GM23338 (cell line): Measurements from ENCODE around the gene SSTR3. TPM values are rescaled to one million over a fixed set of nuclear protein-coding genes. Genes with fewer than 3 reads are reported as not detected.

Experiments used
- ATAC-seq: fragments of 200-7000 bp; cut with Tn5 transposase; 3 replicates; pipeline ENCODE4 v1.9.1; 2020
- DNase-seq: peaks from one replicate; pipeline ENCODE4 v3.0.0-alpha.2; 2015; ENCODE audit warnings: low spot score
- H2AFZ ChIP-seq: fragments of 200-600 bp; sonication (generic); 2 replicates; pipeline ENCODE4 v1.8.0; 2016; ENCODE audit warnings: antibody characterized with exemption, mild to moderate bottlenecking, moderate library complexity
- H3F3A ChIP-seq: fragments of 200-600 bp; sonication (generic); replicated peaks from 2 replicates; pipeline ENCODE4 v1.8.0; 2017; ENCODE audit warnings: antibody characterized with exemption, mixed run types, low read depth
- H3K27ac ChIP-seq: fragments of 200-600 bp; sonication (generic); 2 replicates; pipeline ENCODE4 v1.6.1; 2016; ENCODE audit warnings: low read depth
- H3K27me3 ChIP-seq: fragments of 200-600 bp; sonication (generic); 2 replicates; pipeline ENCODE4 v1.8.0; 2016; ENCODE audit warnings: mild to moderate bottlenecking, mixed run types, moderate library complexity; ENCODE audit not compliant: insufficient read depth
- H3K36me3 ChIP-seq: fragments of 200-600 bp; sonication (generic); 2 replicates; pipeline ENCODE4 v1.8.0; 2016; ENCODE audit warnings: mild to moderate bottlenecking; ENCODE audit not compliant: insufficient read depth
- H3K4me1 ChIP-seq: fragments of 200-600 bp; sonication (generic); 2 replicates; pipeline ENCODE4 v1.8.0; 2016; ENCODE audit warnings: mild to moderate bottlenecking, moderate library complexity; ENCODE audit not compliant: insufficient read depth
- H3K4me2 ChIP-seq: fragments of 200-600 bp; sonication (generic); 2 replicates; pipeline ENCODE4 v1.7.1; 2017; ENCODE audit warnings: mixed run types
- H3K4me3 ChIP-seq: fragments of 200-600 bp; sonication (generic); 2 replicates; pipeline ENCODE4 v1.6.1; 2016; ENCODE audit warnings: mixed run types
- H3K79me2 ChIP-seq: fragments of 200-600 bp; sonication (generic); replicated peaks from 2 replicates; pipeline ENCODE4 v1.8.0; 2017; ENCODE audit warnings: mild to moderate bottlenecking; ENCODE audit not compliant: insufficient read depth
- H3K9me2 ChIP-seq: fragments of 200-600 bp; sonication (generic); 2 replicates; pipeline ENCODE4 v1.8.0; 2017; ENCODE audit not compliant: insufficient read depth
- H4K20me1 ChIP-seq: fragments of 200-600 bp; sonication (generic); replicated peaks from 2 replicates; pipeline ENCODE4 v1.8.0; 2017; ENCODE audit warnings: mild to moderate bottlenecking; ENCODE audit not compliant: insufficient read depth
- H3K27ac Mint-ChIP-seq: 2 replicates; pipeline ENCODE4 v1.8.0; 2020; ENCODE audit warnings: inconsistent platforms, mild to moderate bottlenecking, moderate library complexity, mixed read lengths
- H3K27me3 Mint-ChIP-seq: 3 replicates; pipeline ENCODE4 v1.8.0; 2022; ENCODE audit warnings: low read depth, mild to moderate bottlenecking, moderate library complexity, mixed read lengths, inconsistent platforms; ENCODE audit not compliant: insufficient read depth, poor library complexity
- H3K36me3 Mint-ChIP-seq: 3 replicates; pipeline ENCODE4 v1.8.0; 2021; ENCODE audit warnings: low read depth, mild to moderate bottlenecking, inconsistent platforms, moderate library complexity, mixed read lengths
- H3K4me1 Mint-ChIP-seq: 3 replicates; pipeline ENCODE4 v1.8.0; 2020; ENCODE audit warnings: mild to moderate bottlenecking, inconsistent platforms, mixed read lengths
- H3K4me3 Mint-ChIP-seq: 3 replicates; pipeline ENCODE4 v1.8.0; 2021; ENCODE audit warnings: moderate library complexity, mild to moderate bottlenecking, inconsistent platforms, mixed read lengths
- H3K9me3 Mint-ChIP-seq: 3 replicates; pipeline ENCODE4 v1.8.0; 2020; ENCODE audit warnings: moderate library complexity, mild to moderate bottlenecking, inconsistent platforms, mixed read lengths
- CREB1 ChIP-seq: fragments of 250-450 bp; sonication (Bioruptor Pico); IDR thresholded peaks from 2 replicates; pipeline ENCODE4 v1.5.0; 2020; ENCODE audit warnings: low read depth, mild to moderate bottlenecking, moderate library complexity
- EZH2 ChIP-seq: fragments of 200-600 bp; sonication (generic); IDR thresholded peaks from one replicate; pipeline ENCODE4 v1.8.0; 2017; ENCODE audit warnings: antibody characterized with exemption, mild to moderate bottlenecking, low read depth; ENCODE audit not compliant: unreplicated experiment
- EZH2phosphoT487 ChIP-seq: fragments of 200-600 bp; sonication (generic); IDR thresholded peaks from one replicate; pipeline ENCODE4 v1.8.1; 2018; ENCODE audit warnings: antibody characterized with exemption; ENCODE audit not compliant: unreplicated experiment
- JUNB ChIP-seq: IDR thresholded peaks from one replicate; pipeline ENCODE4 v1.6.1; 2016; ENCODE audit warnings: antibody characterized with exemption; ENCODE audit not compliant: unreplicated experiment
- NANOG ChIP-seq: IDR thresholded peaks from 2 replicates; pipeline ENCODE4 v1.6.1; 2016; ENCODE audit warnings: antibody characterized with exemption, borderline replicate concordance
- POLR2AphosphoS5 ChIP-seq: IDR thresholded peaks from 2 replicates; pipeline ENCODE4 v1.6.1; 2016; ENCODE audit warnings: antibody characterized with exemption, low read depth
- STAT1 ChIP-seq: IDR thresholded peaks from one replicate; pipeline ENCODE4 v1.6.1; 2016; ENCODE audit warnings: antibody characterized with exemption; ENCODE audit not compliant: unreplicated experiment
- ZNF114 ChIP-seq: fragments of 250-450 bp; sonication (Bioruptor Pico); IDR thresholded peaks from 2 replicates; pipeline ENCODE4 v1.5.0; 2020; ENCODE audit warnings: mild to moderate bottlenecking, moderate library complexity
- ZNF331 ChIP-seq: fragments of 250-450 bp; sonication (Bioruptor Pico); IDR thresholded peaks from 2 replicates; pipeline ENCODE4 v1.5.0; 2020; ENCODE audit warnings: low read depth, mild to moderate bottlenecking, moderate library complexity
- polyA plus RNA-seq: library from polyadenylated mRNA; unstranded; fragments of >200 nt; fragmentation: Nextera tagmentation; extraction: Ambion mirVana; gene quantifications from 2 replicates; pipeline ENCODE4 v1.2.1, GENCODE V29; 2016
- total RNA-seq: library from RNA; depleted of rRNA; stranded (reverse); fragments of >200 nt; shearing (Covaris generic); gene quantifications from 2 replicates; pipeline ENCODE4 v1.2.3, GENCODE V29; 2014
- TF ChIP-seq, protein P1 (sequence below), 2 experiments: fragments of 200-600 bp in 1 of 2; sonication (generic) in 1 of 2; conservative IDR thresholded peaks; 2 replicates each; pipeline versions ENCODE4 v1.5.1 to v1.6.1; 2016 to 2017; ENCODE audit warnings: antibody characterized with exemption in 2 of 2, low read depth in 2 of 2, mild to moderate bottlenecking in 2 of 2, moderate library complexity in 1 of 2
- TF ChIP-seq, protein P2 (sequence below): fragments of 250-450 bp; sonication (Bioruptor Pico); IDR thresholded peaks from 2 replicates; pipeline ENCODE4 v1.5.0; 2020; ENCODE audit warnings: mild to moderate bottlenecking, moderate library complexity
- TF ChIP-seq, protein P3 (sequence below): IDR thresholded peaks from one replicate; pipeline ENCODE4 v1.6.1; 2018; ENCODE audit warnings: antibody characterized with exemption; ENCODE audit not compliant: unreplicated experiment
- TF ChIP-seq, protein P4 (sequence below): IDR thresholded peaks from 2 replicates; pipeline ENCODE4 v1.6.1; 2016; ENCODE audit warnings: antibody characterized with exemption

Gene SSTR3
- total and polyA plus RNA-seq, 2 experiments from 2014 or later: 0.66 TPM; not detected in 1

DNA sequence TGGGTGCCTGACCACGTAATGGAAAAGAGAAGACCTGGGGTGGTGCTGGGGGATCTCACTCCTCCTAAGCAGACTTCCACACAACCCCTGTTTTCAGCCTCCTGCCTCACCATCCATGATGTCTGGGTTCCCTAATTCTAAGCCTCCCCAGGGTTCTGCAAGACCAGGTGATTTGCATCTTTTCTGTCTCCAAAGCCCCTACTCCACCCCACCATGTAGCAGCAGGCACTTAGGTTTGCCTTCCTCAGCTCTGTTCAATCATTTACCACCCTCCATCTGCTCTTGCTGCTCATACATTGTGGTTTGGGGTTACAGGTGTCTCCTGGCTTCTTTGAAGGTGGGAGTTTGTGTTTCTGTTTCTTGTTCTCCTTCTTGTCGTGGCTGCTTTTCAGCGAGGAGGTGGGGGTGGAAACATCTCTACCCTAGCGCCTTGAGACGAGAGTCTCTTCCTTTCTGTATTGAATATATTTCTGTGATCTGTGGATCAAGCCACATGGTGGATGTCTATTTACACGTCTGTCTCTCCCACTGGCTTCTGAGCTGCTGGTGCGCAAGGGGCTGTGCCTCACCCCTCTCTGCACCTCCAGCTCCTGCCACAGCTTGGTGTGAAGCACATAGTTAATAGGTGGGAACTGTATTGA, 6.6 kb upstream of the SSTR3 start:
- TF ChIP-seq JUNB: no peak
- TF ChIP-seq, protein P1, sequence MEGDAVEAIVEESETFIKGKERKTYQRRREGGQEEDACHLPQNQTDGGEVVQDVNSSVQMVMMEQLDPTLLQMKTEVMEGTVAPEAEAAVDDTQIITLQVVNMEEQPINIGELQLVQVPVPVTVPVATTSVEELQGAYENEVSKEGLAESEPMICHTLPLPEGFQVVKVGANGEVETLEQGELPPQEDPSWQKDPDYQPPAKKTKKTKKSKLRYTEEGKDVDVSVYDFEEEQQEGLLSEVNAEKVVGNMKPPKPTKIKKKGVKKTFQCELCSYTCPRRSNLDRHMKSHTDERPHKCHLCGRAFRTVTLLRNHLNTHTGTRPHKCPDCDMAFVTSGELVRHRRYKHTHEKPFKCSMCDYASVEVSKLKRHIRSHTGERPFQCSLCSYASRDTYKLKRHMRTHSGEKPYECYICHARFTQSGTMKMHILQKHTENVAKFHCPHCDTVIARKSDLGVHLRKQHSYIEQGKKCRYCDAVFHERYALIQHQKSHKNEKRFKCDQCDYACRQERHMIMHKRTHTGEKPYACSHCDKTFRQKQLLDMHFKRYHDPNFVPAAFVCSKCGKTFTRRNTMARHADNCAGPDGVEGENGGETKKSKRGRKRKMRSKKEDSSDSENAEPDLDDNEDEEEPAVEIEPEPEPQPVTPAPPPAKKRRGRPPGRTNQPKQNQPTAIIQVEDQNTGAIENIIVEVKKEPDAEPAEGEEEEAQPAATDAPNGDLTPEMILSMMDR (conservative IDR thresholded peaks at IDR 0.05; ENCODE audit: low read depth in 2 of 2): no peak
- no peak for TF ChIP-seq STAT1
- no peak for TF ChIP-seq ZNF114
- TF ChIP-seq EZH2: no peak
- TF ChIP-seq, protein P2, sequence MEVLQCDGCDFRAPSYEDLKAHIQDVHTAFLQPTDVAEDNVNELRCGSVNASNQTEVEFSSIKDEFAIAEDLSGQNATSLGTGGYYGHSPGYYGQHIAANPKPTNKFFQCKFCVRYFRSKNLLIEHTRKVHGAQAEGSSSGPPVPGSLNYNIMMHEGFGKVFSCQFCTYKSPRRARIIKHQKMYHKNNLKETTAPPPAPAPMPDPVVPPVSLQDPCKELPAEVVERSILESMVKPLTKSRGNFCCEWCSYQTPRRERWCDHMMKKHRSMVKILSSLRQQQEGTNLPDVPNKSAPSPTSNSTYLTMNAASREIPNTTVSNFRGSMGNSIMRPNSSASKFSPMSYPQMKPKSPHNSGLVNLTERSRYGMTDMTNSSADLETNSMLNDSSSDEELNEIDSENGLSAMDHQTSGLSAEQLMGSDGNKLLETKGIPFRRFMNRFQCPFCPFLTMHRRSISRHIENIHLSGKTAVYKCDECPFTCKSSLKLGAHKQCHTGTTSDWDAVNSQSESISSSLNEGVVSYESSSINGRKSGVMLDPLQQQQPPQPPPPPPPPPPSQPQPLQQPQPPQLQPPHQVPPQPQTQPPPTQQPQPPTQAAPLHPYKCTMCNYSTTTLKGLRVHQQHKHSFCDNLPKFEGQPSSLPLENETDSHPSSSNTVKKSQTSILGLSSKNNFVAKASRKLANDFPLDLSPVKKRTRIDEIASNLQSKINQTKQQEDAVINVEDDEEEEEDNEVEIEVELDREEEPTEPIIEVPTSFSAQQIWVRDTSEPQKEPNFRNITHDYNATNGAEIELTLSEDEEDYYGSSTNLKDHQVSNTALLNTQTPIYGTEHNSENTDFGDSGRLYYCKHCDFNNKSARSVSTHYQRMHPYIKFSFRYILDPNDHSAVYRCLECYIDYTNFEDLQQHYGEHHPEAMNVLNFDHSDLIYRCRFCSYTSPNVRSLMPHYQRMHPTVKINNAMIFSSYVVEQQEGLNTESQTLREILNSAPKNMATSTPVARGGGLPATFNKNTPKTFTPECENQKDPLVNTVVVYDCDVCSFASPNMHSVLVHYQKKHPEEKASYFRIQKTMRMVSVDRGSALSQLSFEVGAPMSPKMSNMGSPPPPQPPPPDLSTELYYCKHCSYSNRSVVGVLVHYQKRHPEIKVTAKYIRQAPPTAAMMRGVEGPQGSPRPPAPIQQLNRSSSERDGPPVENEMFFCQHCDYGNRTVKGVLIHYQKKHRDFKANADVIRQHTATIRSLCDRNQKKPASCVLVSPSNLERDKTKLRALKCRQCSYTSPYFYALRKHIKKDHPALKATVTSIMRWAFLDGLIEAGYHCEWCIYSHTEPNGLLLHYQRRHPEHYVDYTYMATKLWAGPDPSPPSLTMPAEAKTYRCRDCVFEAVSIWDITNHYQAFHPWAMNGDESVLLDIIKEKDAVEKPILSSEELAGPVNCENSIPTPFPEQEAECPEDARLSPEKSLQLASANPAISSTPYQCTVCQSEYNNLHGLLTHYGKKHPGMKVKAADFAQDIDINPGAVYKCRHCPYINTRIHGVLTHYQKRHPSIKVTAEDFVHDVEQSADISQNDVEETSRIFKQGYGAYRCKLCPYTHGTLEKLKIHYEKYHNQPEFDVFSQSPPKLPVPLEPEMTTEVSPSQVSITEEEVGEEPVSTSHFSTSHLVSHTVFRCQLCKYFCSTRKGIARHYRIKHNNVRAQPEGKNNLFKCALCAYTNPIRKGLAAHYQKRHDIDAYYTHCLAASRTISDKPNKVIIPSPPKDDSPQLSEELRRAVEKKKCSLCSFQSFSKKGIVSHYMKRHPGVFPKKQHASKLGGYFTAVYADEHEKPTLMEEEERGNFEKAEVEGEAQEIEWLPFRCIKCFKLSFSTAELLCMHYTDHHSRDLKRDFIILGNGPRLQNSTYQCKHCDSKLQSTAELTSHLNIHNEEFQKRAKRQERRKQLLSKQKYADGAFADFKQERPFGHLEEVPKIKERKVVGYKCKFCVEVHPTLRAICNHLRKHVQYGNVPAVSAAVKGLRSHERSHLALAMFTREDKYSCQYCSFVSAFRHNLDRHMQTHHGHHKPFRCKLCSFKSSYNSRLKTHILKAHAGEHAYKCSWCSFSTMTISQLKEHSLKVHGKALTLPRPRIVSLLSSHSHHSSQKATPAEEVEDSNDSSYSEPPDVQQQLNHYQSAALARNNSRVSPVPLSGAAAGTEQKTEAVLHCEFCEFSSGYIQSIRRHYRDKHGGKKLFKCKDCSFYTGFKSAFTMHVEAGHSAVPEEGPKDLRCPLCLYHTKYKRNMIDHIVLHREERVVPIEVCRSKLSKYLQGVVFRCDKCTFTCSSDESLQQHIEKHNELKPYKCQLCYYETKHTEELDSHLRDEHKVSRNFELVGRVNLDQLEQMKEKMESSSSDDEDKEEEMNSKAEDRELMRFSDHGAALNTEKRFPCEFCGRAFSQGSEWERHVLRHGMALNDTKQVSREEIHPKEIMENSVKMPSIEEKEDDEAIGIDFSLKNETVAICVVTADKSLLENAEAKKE: no peak
- no peak for TF ChIP-seq POLR2AphosphoS5
- no peak for TF ChIP-seq EZH2phosphoT487
- TF ChIP-seq CREB1 (CRISPR knock-in tag): no peak
- no peak for TF ChIP-seq NANOG
- TF ChIP-seq ZNF331: no peak
- TF ChIP-seq, protein P3, sequence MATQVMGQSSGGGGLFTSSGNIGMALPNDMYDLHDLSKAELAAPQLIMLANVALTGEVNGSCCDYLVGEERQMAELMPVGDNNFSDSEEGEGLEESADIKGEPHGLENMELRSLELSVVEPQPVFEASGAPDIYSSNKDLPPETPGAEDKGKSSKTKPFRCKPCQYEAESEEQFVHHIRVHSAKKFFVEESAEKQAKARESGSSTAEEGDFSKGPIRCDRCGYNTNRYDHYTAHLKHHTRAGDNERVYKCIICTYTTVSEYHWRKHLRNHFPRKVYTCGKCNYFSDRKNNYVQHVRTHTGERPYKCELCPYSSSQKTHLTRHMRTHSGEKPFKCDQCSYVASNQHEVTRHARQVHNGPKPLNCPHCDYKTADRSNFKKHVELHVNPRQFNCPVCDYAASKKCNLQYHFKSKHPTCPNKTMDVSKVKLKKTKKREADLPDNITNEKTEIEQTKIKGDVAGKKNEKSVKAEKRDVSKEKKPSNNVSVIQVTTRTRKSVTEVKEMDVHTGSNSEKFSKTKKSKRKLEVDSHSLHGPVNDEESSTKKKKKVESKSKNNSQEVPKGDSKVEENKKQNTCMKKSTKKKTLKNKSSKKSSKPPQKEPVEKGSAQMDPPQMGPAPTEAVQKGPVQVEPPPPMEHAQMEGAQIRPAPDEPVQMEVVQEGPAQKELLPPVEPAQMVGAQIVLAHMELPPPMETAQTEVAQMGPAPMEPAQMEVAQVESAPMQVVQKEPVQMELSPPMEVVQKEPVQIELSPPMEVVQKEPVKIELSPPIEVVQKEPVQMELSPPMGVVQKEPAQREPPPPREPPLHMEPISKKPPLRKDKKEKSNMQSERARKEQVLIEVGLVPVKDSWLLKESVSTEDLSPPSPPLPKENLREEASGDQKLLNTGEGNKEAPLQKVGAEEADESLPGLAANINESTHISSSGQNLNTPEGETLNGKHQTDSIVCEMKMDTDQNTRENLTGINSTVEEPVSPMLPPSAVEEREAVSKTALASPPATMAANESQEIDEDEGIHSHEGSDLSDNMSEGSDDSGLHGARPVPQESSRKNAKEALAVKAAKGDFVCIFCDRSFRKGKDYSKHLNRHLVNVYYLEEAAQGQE: no peak
- TF ChIP-seq, protein P4, sequence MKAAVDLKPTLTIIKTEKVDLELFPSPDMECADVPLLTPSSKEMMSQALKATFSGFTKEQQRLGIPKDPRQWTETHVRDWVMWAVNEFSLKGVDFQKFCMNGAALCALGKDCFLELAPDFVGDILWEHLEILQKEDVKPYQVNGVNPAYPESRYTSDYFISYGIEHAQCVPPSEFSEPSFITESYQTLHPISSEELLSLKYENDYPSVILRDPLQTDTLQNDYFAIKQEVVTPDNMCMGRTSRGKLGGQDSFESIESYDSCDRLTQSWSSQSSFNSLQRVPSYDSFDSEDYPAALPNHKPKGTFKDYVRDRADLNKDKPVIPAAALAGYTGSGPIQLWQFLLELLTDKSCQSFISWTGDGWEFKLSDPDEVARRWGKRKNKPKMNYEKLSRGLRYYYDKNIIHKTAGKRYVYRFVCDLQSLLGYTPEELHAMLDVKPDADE: no peak
- H3K9me3 Mint-ChIP-seq: peaks cover 11% of the 10 kb centered on the region; the same call in 2 of the 3 replicates
- Histone ChIP-seq H3K27ac (no peak overlapping the region), H3K4me2 (no peak overlapping the region), H3K79me2 (no peaks in the 10 kb centered on the region), H3F3A (no peaks in the 10 kb centered on the region), H3K27me3 (no peaks in the 10 kb centered on the region), H4K20me1 (no peaks in the 10 kb centered on the region), H3K36me3 (no peaks in the 10 kb centered on the region), H3K4me3 (no peak overlapping the region), H2AFZ (no peak overlapping the region), H3K9me2 (no peaks in the 10 kb centered on the region), H3K4me1 (no peaks in the 10 kb centered on the region)
- peaks cover 9% of the 10 kb centered on the region for H3K4me1 Mint-ChIP-seq
- no peak for ATAC-seq
- no peaks in the 10 kb centered on the region for H3K36me3 Mint-ChIP-seq
- peaks cover 15% of the 10 kb centered on the region for H3K27me3 Mint-ChIP-seq
- H3K4me3 Mint-ChIP-seq: no peak overlapping the region
- no peak overlapping the region for H3K27ac Mint-ChIP-seq
- DNase-seq: no peak
